Myocyte (in vitro differentiated cells): Measurements from ENCODE around the gene AHCY. TPM values are rescaled to one million over a fixed set of nuclear protein-coding genes. Genes with fewer than 3 reads are reported as not detected.

Experiments used
- DNase-seq: peaks from one replicate; pipeline ENCODE4 v3.0.0-alpha.2; 2012; ENCODE audit warnings: low read depth
- total RNA-seq: library from RNA; depleted of rRNA; stranded (reverse); fragments of >200 nt; gene quantifications from 2 replicates; pipeline ENCODE4 v1.2.3, GENCODE V29; 2014

The AHCY gene
- total RNA-seq, 1 donor from 2014 or later: 161 TPM

GRCh38 chr20:34324541-34324940 is 21.4 kb upstream of the AHCY start:
- DNase-seq: no peak

GRCh38 chr20:34322267-34323105 is 19.3 kb upstream of the AHCY start:
- no peak for DNase-seq

- no peak for DNase-seq
Measured at GRCh38 chr20:34320861-34321260, 17.7 kb upstream of the AHCY start.

- DNase-seq: no peak
Measured at GRCh38 chr20:34318609-34319443, 15.7 kb upstream of the AHCY start.

GRCh38 chr20:34316196-34316814 is 13.2 kb upstream of the AHCY start:
- DNase-seq: no peak

- no peak for DNase-seq
Measured at GRCh38 chr20:34315236-34315635, 12.1 kb upstream of the AHCY start.

GRCh38 chr20:34312544-34313217 is 9.5 kb upstream of the AHCY start:
- peak; percentile 92 for DNase-seq

GRCh38 chr20:34312024-34312460 is 8.9 kb upstream of the AHCY start:
- DNase-seq: no peak

GRCh38 chr20:34311118-34312023 is 8.2 kb upstream of the AHCY start:
- DNase-seq: no peak

GRCh38 chr20:34310481-34311117 is 7.4 kb upstream of the AHCY start:
- no peak for DNase-seq

- no peak for DNase-seq
Measured at GRCh38 chr20:34309691-34310090, 6.5 kb upstream of the AHCY start.

GRCh38 chr20:34305333-34306230 is 2.4 kb upstream of the AHCY start:
- no peak for DNase-seq

GRCh38 chr20:34302312-34302722 is 838 bp downstream of the AHCY start:
- DNase-seq: no peak

- DNase-seq: no peak
Measured at GRCh38 chr20:34301587-34302311, 1.4 kb downstream of the AHCY start.

GRCh38 chr20:34300809-34301586 is 2.2 kb downstream of the AHCY start:
- DNase-seq: peak; percentile 52

GRCh38 chr20:34300256-34300806 is 2.8 kb downstream of the AHCY start:
- no peak for DNase-seq
